Measurements from ENCODE around the gene FCN1. TPM values are rescaled to one million over a fixed set of nuclear protein-coding genes. Genes with fewer than 3 reads are reported as not detected.

FCN1 gene
- total and polyA plus RNA-seq, 3 donors from 2014 or later: 0.19 to 8.0 TPM; not detected in 1

DNA sequence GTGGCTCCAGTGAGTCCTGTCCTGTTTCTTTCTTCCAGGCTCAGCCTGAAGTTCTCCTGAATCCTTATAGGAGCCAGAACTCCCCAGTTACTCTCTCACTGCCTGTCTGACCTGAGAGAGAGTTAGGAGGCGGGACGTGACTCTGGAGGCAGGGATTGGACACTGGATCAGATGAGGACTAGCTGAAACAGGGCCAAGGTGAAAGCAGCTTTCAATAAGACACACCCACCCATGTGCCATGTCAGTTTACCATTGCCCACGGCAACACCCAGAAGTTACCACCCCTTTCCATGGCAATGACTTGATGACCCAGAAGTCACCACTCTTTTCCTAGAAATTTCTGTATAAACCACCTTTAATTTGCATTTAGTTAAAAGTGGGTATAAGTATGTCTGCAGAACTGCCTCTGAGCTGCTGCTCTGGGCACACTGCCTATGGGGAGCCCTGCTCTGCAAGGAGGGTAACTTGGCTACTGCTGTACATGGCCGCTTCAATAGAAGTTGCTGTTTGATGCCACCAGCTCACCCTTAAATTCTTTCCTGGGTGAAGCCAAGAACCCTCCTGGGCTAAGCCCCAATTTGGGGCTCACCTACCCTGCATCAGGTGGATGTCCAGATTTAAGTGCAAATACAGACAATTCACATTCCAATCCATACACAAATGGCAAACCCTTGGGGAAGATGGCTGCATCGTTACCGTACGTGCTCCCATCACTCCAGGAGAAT is 23.4 kb downstream of the FCN1 start:
- Histone ChIP-seq H3K27ac (no peak overlapping the region), H3K4me1 (peaks cover 22% of the 10 kb centered on the region), H3K4me3 (no peak overlapping the region), H3K9me3 (no peaks in the 10 kb centered on the region), H3K27me3 (no peaks in the 10 kb centered on the region), H3K36me3 (ENCODE audit: low read depth, missing control alignments) (no peaks in the 10 kb centered on the region)
- TF ChIP-seq, protein P1, sequence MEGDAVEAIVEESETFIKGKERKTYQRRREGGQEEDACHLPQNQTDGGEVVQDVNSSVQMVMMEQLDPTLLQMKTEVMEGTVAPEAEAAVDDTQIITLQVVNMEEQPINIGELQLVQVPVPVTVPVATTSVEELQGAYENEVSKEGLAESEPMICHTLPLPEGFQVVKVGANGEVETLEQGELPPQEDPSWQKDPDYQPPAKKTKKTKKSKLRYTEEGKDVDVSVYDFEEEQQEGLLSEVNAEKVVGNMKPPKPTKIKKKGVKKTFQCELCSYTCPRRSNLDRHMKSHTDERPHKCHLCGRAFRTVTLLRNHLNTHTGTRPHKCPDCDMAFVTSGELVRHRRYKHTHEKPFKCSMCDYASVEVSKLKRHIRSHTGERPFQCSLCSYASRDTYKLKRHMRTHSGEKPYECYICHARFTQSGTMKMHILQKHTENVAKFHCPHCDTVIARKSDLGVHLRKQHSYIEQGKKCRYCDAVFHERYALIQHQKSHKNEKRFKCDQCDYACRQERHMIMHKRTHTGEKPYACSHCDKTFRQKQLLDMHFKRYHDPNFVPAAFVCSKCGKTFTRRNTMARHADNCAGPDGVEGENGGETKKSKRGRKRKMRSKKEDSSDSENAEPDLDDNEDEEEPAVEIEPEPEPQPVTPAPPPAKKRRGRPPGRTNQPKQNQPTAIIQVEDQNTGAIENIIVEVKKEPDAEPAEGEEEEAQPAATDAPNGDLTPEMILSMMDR (IDR thresholded peaks at IDR 0.05): no peak
- no peak for TF ChIP-seq POLR2A (IDR thresholded peaks at IDR 0.05)
- intact Hi-C loops (cut with DNase I; ENCODE audit: low total_unique reads): no loop called here
- no peak for DNase-seq
- WGBS, 2 donors: 94 to 98% methylated on average over 7 of the region's 7 CpGs

DNA sequence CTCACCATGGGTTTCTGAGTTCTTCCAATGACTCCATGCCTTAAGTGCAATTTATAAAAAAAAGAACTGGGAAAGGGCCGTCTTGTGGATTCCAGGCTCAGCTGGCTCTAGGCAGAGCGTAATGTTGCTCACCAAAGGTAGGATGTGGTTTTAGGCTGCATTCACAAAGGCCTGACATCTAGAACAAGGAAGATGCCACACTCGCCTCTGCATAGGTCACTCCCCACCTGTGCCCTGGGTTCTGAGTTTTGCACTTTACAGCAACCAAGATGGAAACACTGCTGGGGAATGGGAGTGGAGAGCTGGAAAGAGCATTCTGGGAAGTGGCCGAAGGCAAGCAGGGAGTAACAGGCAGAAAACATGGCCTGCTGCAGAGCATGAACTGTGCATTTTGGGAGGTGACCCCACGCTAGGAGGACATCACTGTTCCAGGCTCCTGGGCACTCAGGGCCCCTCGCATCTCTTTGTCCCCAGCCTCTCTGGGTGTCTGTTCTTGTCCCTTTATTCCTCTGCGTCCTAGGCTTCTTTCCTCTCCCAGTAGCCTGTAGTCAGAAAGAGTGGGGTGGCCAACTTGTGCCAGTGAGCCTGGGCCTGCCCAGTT is 24.8 kb downstream of the FCN1 start:
- intact Hi-C loops (cut with DNase I; ENCODE audit: low total_unique reads): no loop called here
- DNase-seq: no peak
- H3K9me3 ChIP-seq: no peaks in the 10 kb centered on the region

DNA sequence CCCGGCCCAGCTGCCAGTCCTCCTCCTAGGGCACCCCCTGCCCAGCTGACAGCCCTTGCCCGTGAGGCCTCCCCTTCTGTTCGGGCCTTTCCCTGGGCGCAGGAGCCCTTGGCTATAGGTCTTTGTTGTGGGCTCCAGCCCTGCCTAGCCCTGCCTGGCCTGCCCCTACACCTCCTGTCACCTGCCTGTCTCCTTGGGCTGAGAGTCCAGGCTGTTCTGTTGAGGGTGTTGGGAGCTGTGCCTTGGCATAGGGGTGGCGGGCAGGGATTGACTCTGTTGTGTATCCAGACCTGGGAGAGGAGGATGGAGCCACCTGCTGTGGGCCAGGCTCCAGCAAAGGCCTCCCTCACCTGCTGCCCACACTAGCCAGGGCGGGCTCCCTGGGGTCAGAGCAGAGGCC is 25.5 kb downstream of the FCN1 start:
- H3K27ac ChIP-seq: no peak overlapping the region
- no peaks in the 10 kb centered on the region for H3K9me3 ChIP-seq
- H3K4me1 ChIP-seq: peaks cover 14% of the 10 kb centered on the region
- WGBS, 2 donors: 92 to 100% methylated on average over 2 to 6 of the region's 6 CpGs
- no peak for DNase-seq
- no peak overlapping the region for H3K4me3 ChIP-seq
- H3K27me3 ChIP-seq: no peaks in the 10 kb centered on the region
- no peaks in the 10 kb centered on the region for H3K36me3 ChIP-seq (ENCODE audit: low read depth, missing control alignments)
- TF ChIP-seq, protein P1 (IDR thresholded peaks at IDR 0.05): no peak
- no peak for TF ChIP-seq POLR2A (IDR thresholded peaks at IDR 0.05)
- intact Hi-C loops (cut with DNase I; ENCODE audit: low total_unique reads): no loop called here

More for the DNA sequence above, 24.8 kb downstream of the FCN1 start:
- Histone ChIP-seq H3K36me3 (ENCODE audit: low read depth, missing control alignments) (no peaks in the 10 kb centered on the region), H3K27ac (no peak overlapping the region), H3K4me1 (peaks cover 21% of the 10 kb centered on the region), H3K4me3 (no peak overlapping the region), H3K27me3 (no peaks in the 10 kb centered on the region)
- TF ChIP-seq, protein P1 (IDR thresholded peaks at IDR 0.05): no peak
- TF ChIP-seq POLR2A (IDR thresholded peaks at IDR 0.05): no peak
- 86 to 97% methylated on average over 5 to 7 of the region's 7 CpGs for WGBS, 2 donors

DNA sequence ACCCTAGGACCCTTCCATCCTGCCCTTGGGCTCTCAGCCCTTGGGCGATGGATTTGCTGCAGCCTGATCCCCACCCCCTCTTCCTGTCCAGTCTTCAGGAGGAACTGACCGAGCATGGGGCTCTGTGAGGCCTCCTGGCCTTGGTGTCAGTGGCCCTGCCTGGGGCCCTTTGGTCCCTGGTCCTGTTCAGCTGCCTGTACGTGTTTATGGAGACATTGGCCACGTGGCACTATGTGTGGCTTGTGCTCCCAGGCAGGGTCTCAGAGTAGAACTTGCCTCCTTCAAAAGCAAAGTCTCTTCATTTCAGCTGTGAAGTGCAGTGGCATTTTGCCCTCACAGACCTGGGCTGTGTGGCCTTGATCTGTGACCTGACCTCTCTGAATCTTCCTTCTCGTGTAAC is 26.0 kb downstream of the FCN1 start:
- Histone ChIP-seq H3K27me3 (no peaks in the 10 kb centered on the region), H3K27ac (no peak overlapping the region), H3K9me3 (no peaks in the 10 kb centered on the region), H3K4me3 (no peak overlapping the region), H3K4me1 (peaks cover 8% of the 10 kb centered on the region), H3K36me3 (ENCODE audit: low read depth, missing control alignments) (no peaks in the 10 kb centered on the region)
- intact Hi-C loops (cut with DNase I; ENCODE audit: low total_unique reads): no loop called here
- DNase-seq: no peak
- 71 to 100% methylated on average over 3 to 5 of the region's 5 CpGs for WGBS, 2 donors
- no peak for TF ChIP-seq POLR2A (IDR thresholded peaks at IDR 0.05)
- TF ChIP-seq, protein P1 (IDR thresholded peaks at IDR 0.05): no peak

Measured in testis (tissue), 3 donors.